K562 (cell line): ENCODE results near the gene CENPX. TPM values are rescaled to one million over a fixed set of nuclear protein-coding genes. Genes with fewer than 3 reads are reported as not detected.

Experiments used
- ATAC-seq: fragments of 200-7000 bp; cut with Tn5 transposase; 3 replicates; pipeline ENCODE4 v1.9.1; 2020; ENCODE audit warnings: moderate library complexity
- BruUV-seq: library from RNA; stranded (reverse); fragments of 400-500 nt; replicated peaks from 2 replicates; lab custom pipeline; 2021; lab: Mats Ljungman, UMichigan
- CTCF ChIA-PET: fragments of 300-600 bp; formaldehyde crosslinking; extraction: SDS; loops from one replicate; lab custom pipeline; 2021; ENCODE audit warnings: low intra/inter-chr PET ratio; lab: Yijun Ruan, JAX
- POLR2A ChIA-PET: fragments of 300-600, 350-650 bp; sonication (Branson Sonifier 250); formaldehyde crosslinking; extraction: SDS; loops from one replicate; lab custom pipeline; 2021; ENCODE audit warnings: antibody characterized with exemption, inconsistent platforms; lab: Yijun Ruan, JAX
- DNase-seq, 4 experiments: peaks; one replicate each; pipeline versions ENCODE4 v3.0.0 to v3.0.0-alpha.2; 2011 to 2018; ENCODE audit warnings: low spot score in 3 of 4, mixed read lengths in 3 of 4; ENCODE audit errors: extremely low read depth in 1 of 4
- FAIRE-seq: peaks from 2 replicates; lab custom pipeline; 2011; peaks lifted over from hg19 to GRCh38; lab: Jason Lieb, UNC
- H2AFZ ChIP-seq: 2 replicates; pipeline ENCODE4 v1.6.0; 2011; ENCODE audit warnings: low read depth, low read length, control low read depth, inconsistent platforms
- H3K27ac ChIP-seq: fragments of 200-600 bp; 3 replicates; pipeline ENCODE4 v1.8.0; 2011; ENCODE audit warnings: low read depth, mild to moderate bottlenecking, control low read depth, inconsistent platforms, low read length, moderate library complexity, mixed read lengths; ENCODE audit errors: extremely low read depth
- H3K27me3 ChIP-seq, 2 experiments: fragments of 300-600 bp in 1 of 2; 2 replicates in 1 of 2; 3 replicates in 1 of 2; pipeline versions ENCODE4 v1.6.0 to v1.8.0; 2011; ENCODE audit warnings: inconsistent platforms in 2 of 2, low read length in 2 of 2, mild to moderate bottlenecking in 1 of 2, mixed read lengths in 1 of 2, moderate library complexity in 1 of 2; ENCODE audit not compliant: control insufficient read depth in 2 of 2, insufficient read depth in 2 of 2
- H3K36me3 ChIP-seq: fragments of 300-600 bp; 3 replicates; pipeline ENCODE4 v1.8.0; 2011; ENCODE audit warnings: mild to moderate bottlenecking, low read length, inconsistent platforms; ENCODE audit not compliant: control insufficient read depth, insufficient read depth
- H3K4me1 ChIP-seq, 2 experiments: fragments of 200-600 bp in 1 of 2; replicated peaks in 1 of 2; 2 replicates in 1 of 2; 3 replicates in 1 of 2; pipeline versions ENCODE4 v1.5.1 to v1.8.0; 2011; ENCODE audit warnings: inconsistent platforms in 2 of 2, low read length in 2 of 2, mild to moderate bottlenecking in 1 of 2, mixed read lengths in 1 of 2, moderate library complexity in 1 of 2; ENCODE audit not compliant: control insufficient read depth in 2 of 2, insufficient read depth in 2 of 2
- H3K4me2 ChIP-seq: 2 replicates; pipeline ENCODE4 v1.6.1; 2011; ENCODE audit warnings: low read length, control low read depth, inconsistent platforms, mixed read lengths; ENCODE audit not compliant: insufficient read depth
- H3K4me3 ChIP-seq: fragments of 200-600 bp; sonication (generic), shearing (Covaris generic); 2 replicates; pipeline ENCODE4 v1.5.1; 2016; ENCODE audit warnings: control low read depth, inconsistent platforms
- H3K79me2 ChIP-seq: fragments of 200-600 bp; 3 replicates; pipeline ENCODE4 v1.8.0; 2011; ENCODE audit warnings: low read length, inconsistent platforms; ENCODE audit not compliant: control insufficient read depth, insufficient read depth
- H3K9ac ChIP-seq, 2 experiments: 2 replicates each; pipeline versions ENCODE4 v1.6.0 to v1.6.1; 2011; ENCODE audit warnings: low read depth in 2 of 2, low read length in 2 of 2, control low read depth in 1 of 2, inconsistent platforms in 1 of 2, mild to moderate bottlenecking in 1 of 2, mixed read lengths in 1 of 2; ENCODE audit not compliant: insufficient read depth in 1 of 2
- H3K9me1 ChIP-seq: one replicate; pipeline ENCODE4 v1.6.0; 2011; ENCODE audit warnings: inconsistent platforms, mild to moderate bottlenecking, low read length, moderate library complexity; ENCODE audit not compliant: control insufficient read depth, insufficient read depth
- H3K9me3 ChIP-seq: replicated peaks from 2 replicates; pipeline ENCODE4 v1.5.1; 2011; ENCODE audit warnings: low read depth, low read length, inconsistent platforms; ENCODE audit not compliant: control insufficient read depth, insufficient read depth
- H4K20me1 ChIP-seq: replicated peaks from 2 replicates; pipeline ENCODE4 v1.6.1; 2011; ENCODE audit warnings: low read length, inconsistent platforms, mixed read lengths; ENCODE audit not compliant: control insufficient read depth, insufficient read depth
- CBFA2T2 ChIP-seq: fragments of 450-650 bp; conservative IDR thresholded peaks from 2 replicates; pipeline ENCODE4 v1.6.1; 2017; ENCODE audit warnings: mild to moderate bottlenecking
- CHD4 ChIP-seq: fragments of 200-600 bp; sonication (generic); IDR thresholded peaks from 3 replicates; pipeline ENCODE4 v1.6.1; 2012; ENCODE audit warnings: low read depth, mild to moderate bottlenecking, mixed read lengths, low read length, inconsistent platforms; ENCODE audit not compliant: insufficient read depth, insufficient replicate concordance, poor library complexity, severe bottlenecking
- CTCFL ChIP-seq: IDR thresholded peaks from 2 replicates; pipeline ENCODE4 v1.6.1; 2011; ENCODE audit warnings: borderline replicate concordance, low read depth, mild to moderate bottlenecking, moderate library complexity, low read length; ENCODE audit not compliant: insufficient read depth, poor library complexity, severe bottlenecking
- KAT2B ChIP-seq: IDR thresholded peaks from one replicate; pipeline ENCODE4 v1.6.1; 2012; ENCODE audit warnings: low read depth, mild to moderate bottlenecking, control low read depth, inconsistent platforms, low read length, moderate library complexity
- MNT ChIP-seq, 2 experiments: fragments of 450-650 bp; conservative IDR thresholded peaks; 2 replicates each; pipeline ENCODE4 v1.6.1; 2017; ENCODE audit warnings: mild to moderate bottlenecking in 2 of 2, moderate library complexity in 2 of 2
- STAG1 ChIP-seq: sonication (generic); formaldehyde crosslinking; IDR thresholded peaks from 2 replicates; pipeline ENCODE4 v1.5.0; 2020; ENCODE audit warnings: missing genetic modification reagents, borderline replicate concordance
- ZBTB7A ChIP-seq: IDR thresholded peaks from 2 replicates; pipeline ENCODE4 v1.6.1; 2011; ENCODE audit warnings: low read depth, mild to moderate bottlenecking, low read length, moderate library complexity, borderline replicate concordance; ENCODE audit not compliant: control insufficient read depth
- ZNF449 ChIP-seq: fragments of 250-450 bp; sonication (Bioruptor Pico); IDR thresholded peaks from 2 replicates; pipeline ENCODE4 v1.8.0; 2022; ENCODE audit warnings: moderate library complexity, mild to moderate bottlenecking, inconsistent platforms
- WGBS: fragments of 100-300 bp; shearing (Covaris generic); methylation state at CpG from one replicate; pipeline ENCODE4 v1.1.6; 2016; ENCODE audit warnings: low coverage, mixed read lengths; ENCODE audit not compliant: insufficient coverage; ENCODE audit errors: missing lambda C conversion rate; 5-methylcytosine and 5-hydroxymethylcytosine counted together
- in situ Hi-C: fragments of 300-500 bp; cut with MboI; formaldehyde crosslinking; loops from 4 replicates; pipeline ENCODE4 v1.15.0; 2018; ENCODE audit warnings: inconsistent platforms, mixed read lengths
- intact Hi-C: fragments of 100-400 bp; cut with micrococcal nuclease; formaldehyde crosslinking; loops from 2 replicates; pipeline ENCODE4 v1.14.2; 2022
- polyA plus RNA-seq, 8 experiments: library from polyadenylated mRNA; depleted of rRNA in 4 of 8; stranded (reverse) in 5 of 8; unstranded in 3 of 8; fragments of >200 nt; fragmentation: Nextera tagmentation in 2 of 8; fragmentation: Illumina TruSeq in 1 of 8; extraction: Ambion mirVana in 2 of 8; extraction: Trizol in 1 of 8; gene quantifications; 2 replicates each; pipeline versions ENCODE4 v1.2.1 to v1.2.3, GENCODE V29; 2011 to 2014; ENCODE audit warnings: inconsistent platforms in 1 of 8, missing spikeins in 1 of 8
- total RNA-seq, 7 experiments: library from RNA; depleted of rRNA in 6 of 7; stranded (reverse); fragments of >200 nt in 6 of 7; fragmentation: Illumina TruSeq in 2 of 7; extraction: Trizol in 2 of 7; gene quantifications; 2 replicates each; pipeline versions ENCODE4 v1.2.1 to v1.2.3, GENCODE V29; 2011 to 2021; ENCODE audit warnings: low replicate concordance in 1 of 7

CENPX gene
- total and polyA plus RNA-seq, 9 of the 15 experiments (the other 6 are each of a cell fraction or from before 2014, with no cell fraction given): 32.7 to 352 (median 127) TPM

- Histone ChIP-seq H3K36me3 (peaks cover 30% of the 10 kb centered on the region; the same call in 1 of the 3 replicates), H3K9ac (peak overlapping the region in 1 of 2 experiments; percentile 95; a peak in 2 of 4 replicates), H3K4me1 (peaks cover 14 to 93% of the 10 kb centered on the region in 2 experiments), H4K20me1 (peaks cover 17% of the 10 kb centered on the region), H3K4me3 (no peak overlapping the region), H3K79me2 (peaks cover 36% of the 10 kb centered on the region), H3K9me1 (no peaks in the 10 kb centered on the region), H2AFZ (no peak overlapping the region), H3K27ac (no peak overlapping the region), H3K27me3 (no peaks in the 10 kb centered on the region), H3K9me3 (no peaks in the 10 kb centered on the region), H3K4me2 (peak overlapping the region; percentile 4; the same call in 1 of the 2 replicates)
- ChIA-PET CTCF (interaction anchor here (1.4 to 6.6 kb wide), 2 partner anchors 60 to 286 kb away, joined by 3 to 103 read pairs; partner anchors contain the start of gene NOTUM), POLR2A (interaction anchor here (0.5 to 5.0 kb wide), 6 partner anchors 15 to 404 kb away, joined by 3 to 51 read pairs (median 3); partner anchors contain the start of gene DCXR)
- ATAC-seq (peak; percentile 16), DNase-seq (peak; percentile 66 to 81 (median 73)), FAIRE-seq (peak; percentile 63)
- intact Hi-C loops (loop anchor here (5.0 kb wide), 1 partner anchor 43 kb away; the partner anchor contains the start of gene ASPSCR1), in situ Hi-C loops (no loop called here)
- WGBS: 56% methylated on average over 19 of the region's 34 CpGs
- no TSS peak for BruUV-seq
- peak; percentile 55; the same call in 1 of the 2 replicates for TF ChIP-seq STAG1 (CRISPR knock-in tag)
- TF ChIP-seq ZBTB7A: peak; percentile 65; the same call in 1 of the 2 replicates
- TF ChIP-seq CHD4: no peak
- no peak for TF ChIP-seq CBFA2T2
- TF ChIP-seq MNT (conservative IDR thresholded peaks at IDR 0.05): no peak; a peak in 1 of 4 replicates
- TF ChIP-seq KAT2B: no peak
- no peak for TF ChIP-seq ZNF449 (CRISPR knock-in tag)
- peak; percentile 96 for TF ChIP-seq CTCFL
Observed at GRCh38 chr17:82019690-82020571, 2.7 kb downstream of the CENPX start.
